ENCODE measurements around the gene SMARCD1.

SMARCD1 gene

GRCh38 chr12:50053583-50053982 lies 31.6 kb upstream of the SMARCD1 start:
- Histone ChIP-seq H3K4me2 (ENCODE audit: low read depth, low read length, poor library complexity, severe bottlenecking) (no peak overlapping the region), H4K20me1 (ENCODE audit: insufficient read depth, low read length, poor library complexity, severe bottlenecking) (no peaks in the 10 kb centered on the region), H3K9me2 (replicated peaks; ENCODE audit: low read depth, low read length) (no peaks in the 10 kb centered on the region), H3K4me3 (ENCODE audit: low read length, poor library complexity, severe bottlenecking) (no peak overlapping the region), H3K9ac (ENCODE audit: low read depth, low read length, poor library complexity, severe bottlenecking) (no peak overlapping the region), H3K4me1 (ENCODE audit: insufficient read depth, low read length, poor library complexity, severe bottlenecking) (peaks cover 20% of the 10 kb centered on the region), H2AFZ (ENCODE audit: low read length) (no peak overlapping the region), H3F3A (ENCODE audit: low read depth) (no peaks in the 10 kb centered on the region), H3K27me3 (ENCODE audit: insufficient read depth, low read length, poor library complexity, severe bottlenecking) (no peaks in the 10 kb centered on the region), H3K9me3 (ENCODE audit: insufficient read depth, low read depth, low read length) (no peaks in the 10 kb centered on the region), H3K79me2 (ENCODE audit: insufficient read depth, low read length) (no peaks in the 10 kb centered on the region), H3K36me3 (ENCODE audit: insufficient read depth, low read length) (no peaks in the 10 kb centered on the region)
- TF ChIP-seq EZH2phosphoT487 (IDR thresholded peaks at IDR 0.05; ENCODE audit: borderline replicate concordance) (no peak), CTCF (conservative IDR thresholded peaks at IDR 0.05; ENCODE audit: low read length) (no peak)

- Histone ChIP-seq H3K9me2 (replicated peaks; ENCODE audit: low read depth, low read length) (no peaks in the 10 kb centered on the region), H3K27me3 (ENCODE audit: insufficient read depth, low read length, poor library complexity, severe bottlenecking) (no peaks in the 10 kb centered on the region), H3K4me1 (ENCODE audit: insufficient read depth, low read length, poor library complexity, severe bottlenecking) (peaks cover 44% of the 10 kb centered on the region), H2AFZ (ENCODE audit: low read length) (no peak overlapping the region), H3K4me2 (ENCODE audit: low read depth, low read length, poor library complexity, severe bottlenecking) (peak overlapping the region; percentile 87), H3F3A (ENCODE audit: low read depth) (no peaks in the 10 kb centered on the region), H3K9ac (ENCODE audit: low read depth, low read length, poor library complexity, severe bottlenecking) (no peak overlapping the region), H3K36me3 (ENCODE audit: insufficient read depth, low read length) (no peaks in the 10 kb centered on the region), H3K79me2 (ENCODE audit: insufficient read depth, low read length) (no peaks in the 10 kb centered on the region), H4K20me1 (ENCODE audit: insufficient read depth, low read length, poor library complexity, severe bottlenecking) (no peaks in the 10 kb centered on the region), H3K4me3 (ENCODE audit: low read length, poor library complexity, severe bottlenecking) (peak overlapping the region; percentile 72), H3K9me3 (ENCODE audit: insufficient read depth, low read depth, low read length) (no peaks in the 10 kb centered on the region)
- TF ChIP-seq CTCF (conservative IDR thresholded peaks at IDR 0.05; ENCODE audit: low read length) (peak; percentile 99), EZH2phosphoT487 (IDR thresholded peaks at IDR 0.05; ENCODE audit: borderline replicate concordance) (no peak)
Measured at GRCh38 chr12:50055831-50056638, 29.1 kb upstream of the SMARCD1 start.

GRCh38 chr12:50056639-50056976 lies 28.5 kb upstream of the SMARCD1 start:
- Histone ChIP-seq H2AFZ (ENCODE audit: low read length) (0 out of 2 replicates have a peak overlapping the region, but pooled peaks have one; percentile 69), H3K9ac (ENCODE audit: low read depth, low read length, poor library complexity, severe bottlenecking) (peak overlapping the region; percentile 39), H3K4me1 (ENCODE audit: insufficient read depth, low read length, poor library complexity, severe bottlenecking) (peaks cover 50% of the 10 kb centered on the region)

More at GRCh38 chr12:50056639-50056976, 28.5 kb upstream of the SMARCD1 start:
- Histone ChIP-seq H3K4me2 (ENCODE audit: low read depth, low read length, poor library complexity, severe bottlenecking) (peak overlapping the region; percentile 87), H3F3A (ENCODE audit: low read depth) (no peaks in the 10 kb centered on the region), H3K36me3 (ENCODE audit: insufficient read depth, low read length) (no peaks in the 10 kb centered on the region), H3K79me2 (ENCODE audit: insufficient read depth, low read length) (no peaks in the 10 kb centered on the region), H3K27me3 (ENCODE audit: insufficient read depth, low read length, poor library complexity, severe bottlenecking) (no peaks in the 10 kb centered on the region), H3K9me2 (replicated peaks; ENCODE audit: low read depth, low read length) (no peaks in the 10 kb centered on the region), H3K9me3 (ENCODE audit: insufficient read depth, low read depth, low read length) (no peaks in the 10 kb centered on the region), H3K4me3 (ENCODE audit: low read length, poor library complexity, severe bottlenecking) (peak overlapping the region; percentile 72), H4K20me1 (ENCODE audit: insufficient read depth, low read length, poor library complexity, severe bottlenecking) (no peaks in the 10 kb centered on the region)
- no peak for TF ChIP-seq EZH2phosphoT487 (IDR thresholded peaks at IDR 0.05; ENCODE audit: borderline replicate concordance)
- no peak for TF ChIP-seq CTCF (conservative IDR thresholded peaks at IDR 0.05; ENCODE audit: low read length)
